Adrenal gland (tissue), 12 donors: ENCODE results near the gene VTCN1. TPM values are rescaled to one million over a fixed set of nuclear protein-coding genes. Genes with fewer than 3 reads are reported as not detected.

Experiments used
- DNase-seq, 7 donors: peaks; one replicate each; pipeline ENCODE4 v3.0.0-alpha.2; 2019 to 2020
- H3K27ac ChIP-seq, 5 donors: fragments of 200-600 bp; sonication (generic) in 4 of 5; 1 replicate in 3 of 5; 2 replicates in 2 of 5; pipeline versions ENCODE4 v1.5.1 to v1.8.0; 2016 to 2020; ENCODE audit warnings: mild to moderate bottlenecking in 1 of 5
- H3K27me3 ChIP-seq: fragments of 200-600 bp; 2 replicates; pipeline ENCODE4 v1.8.0; 2021
- H3K36me3 ChIP-seq, 2 donors: fragments of 200-600 bp; replicated peaks in 1 of 2; 1 replicate in 1 of 2; 2 replicates in 1 of 2; pipeline versions ENCODE4 v1.5.1 to v1.8.0; 2018 to 2022
- H3K4me1 ChIP-seq, 2 donors: fragments of 200-600 bp; replicated peaks in 1 of 2; 1 replicate in 1 of 2; 2 replicates in 1 of 2; pipeline versions ENCODE4 v1.5.1 to v1.8.0; 2018 to 2021
- H3K4me3 ChIP-seq, 4 donors: fragments of 200-600 bp; sonication (generic) in 3 of 4; one replicate each; pipeline ENCODE4 v1.5.1; 2016 to 2018
- H3K9me3 ChIP-seq, 3 donors: fragments of 200-600 bp; sonication (generic) in 1 of 3; replicated peaks in 1 of 3; 1 replicate in 2 of 3; 2 replicates in 1 of 3; pipeline versions ENCODE4 v1.5.1 to v1.8.0; 2016 to 2021
- POLR2A ChIP-seq, 2 donors: fragments of 450-650 bp; IDR thresholded peaks; one replicate each; pipeline ENCODE4 v1.6.1; 2017; ENCODE audit warnings: antibody characterized with exemption in 2 of 2, mild to moderate bottlenecking in 2 of 2, moderate library complexity in 1 of 2
- WGBS, 4 donors: extraction: QIAGEN DNeasy Blood & Tissue Kit in 2 of 4; methylation state at CpG; one replicate each; pipeline versions ENCODE4 v1.1.5 to v1.1.7; 2013 to 2017; 5-methylcytosine and 5-hydroxymethylcytosine counted together
- intact Hi-C, 2 donors: fragments of 100-400 bp; cut with DNase I; formaldehyde crosslinking; loops; one replicate each; pipeline versions ENCODE4 v1.14.1 to v1.15.0; 2022 to 2023
- polyA plus RNA-seq, 3 donors: library from polyadenylated mRNA; stranded (reverse); fragments of 200-250 nt in 2 of 3; fragments of 350-450 nt in 1 of 3; fragmentation: Illumina TruSeq in 1 of 3; extraction: RNeasy Lipid Tissue Mini Kit (QIAGEN cat#74804) in 1 of 3; gene quantifications; one replicate each; pipeline ENCODE4 v1.2.3, GENCODE V29; 2013 to 2014
- total RNA-seq, 9 donors: library from RNA; depleted of rRNA in 4 of 9; stranded (reverse); fragments of >200 nt in 4 of 9; fragments of 120-200 nt in 1 of 9; fragmentation: NEBNext Ultra II Directional in 1 of 9; extraction: Animal tissue kit (Norgen Biotek cat#: 25700) in 1 of 9; gene quantifications; one replicate each; pipeline versions ENCODE4 v1.1.0 to v1.2.4, GENCODE V29; 2013 to 2023
- TF ChIP-seq, protein P1 (sequence below), 6 experiments: fragments of 450-650 bp in 4 of 6; fragments of 200-600 bp in 2 of 6; sonication (generic) in 1 of 6; IDR thresholded peaks; 1 replicate in 5 of 6; 2 replicates in 1 of 6; pipeline versions ENCODE4 v1.5.1 to v1.8.0; 2016 to 2021; ENCODE audit warnings: antibody characterized with exemption in 6 of 6, mild to moderate bottlenecking in 2 of 6, moderate library complexity in 1 of 6
- donor health status: healthy with polysubstance abuse.
- donor health status: Bipolar disorder and iron deficiency.
- donor health status: DM: yes; HTN: yes; CAD: no.
- donor health status: DM: no; HTN: no; CAD: no.
- donor health status: DM: no; HTN: no; CAD: no.
- donor health status: DM: yes; HTN: yes; CAD: no.

Gene VTCN1
- total and polyA plus RNA-seq, 12 donors = 0.11 TPM; not detected in 11

DNA sequence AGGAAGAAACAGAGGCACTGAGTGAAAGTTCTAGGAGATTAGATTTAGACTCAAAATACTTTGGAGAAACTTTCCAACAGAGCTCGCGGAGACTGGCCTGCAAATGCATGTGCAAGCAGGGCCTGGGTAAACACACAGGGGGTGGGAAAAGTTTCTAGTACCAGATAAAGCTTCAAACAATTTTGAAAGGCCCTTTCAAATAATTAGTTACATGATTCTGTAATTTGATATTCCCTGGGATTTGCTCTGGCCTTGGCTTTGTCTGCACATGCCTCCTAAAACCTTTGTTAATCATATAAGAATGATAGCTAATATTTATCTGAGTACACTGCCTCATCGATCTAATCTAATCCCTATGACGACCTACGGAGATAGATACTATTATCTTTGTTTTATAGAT is 31.3 kb downstream of the VTCN1 start:
- H3K4me1 ChIP-seq = no peaks in the 10 kb centered on the region
- intact Hi-C loops = no loop called here
- H3K36me3 ChIP-seq = no peaks in the 10 kb centered on the region
- H3K9me3 ChIP-seq = no peaks in the 10 kb centered on the region
- no peaks in the 10 kb centered on the region for H3K27me3 ChIP-seq
- no peak overlapping the region for H3K27ac ChIP-seq
- TF ChIP-seq, protein P1, sequence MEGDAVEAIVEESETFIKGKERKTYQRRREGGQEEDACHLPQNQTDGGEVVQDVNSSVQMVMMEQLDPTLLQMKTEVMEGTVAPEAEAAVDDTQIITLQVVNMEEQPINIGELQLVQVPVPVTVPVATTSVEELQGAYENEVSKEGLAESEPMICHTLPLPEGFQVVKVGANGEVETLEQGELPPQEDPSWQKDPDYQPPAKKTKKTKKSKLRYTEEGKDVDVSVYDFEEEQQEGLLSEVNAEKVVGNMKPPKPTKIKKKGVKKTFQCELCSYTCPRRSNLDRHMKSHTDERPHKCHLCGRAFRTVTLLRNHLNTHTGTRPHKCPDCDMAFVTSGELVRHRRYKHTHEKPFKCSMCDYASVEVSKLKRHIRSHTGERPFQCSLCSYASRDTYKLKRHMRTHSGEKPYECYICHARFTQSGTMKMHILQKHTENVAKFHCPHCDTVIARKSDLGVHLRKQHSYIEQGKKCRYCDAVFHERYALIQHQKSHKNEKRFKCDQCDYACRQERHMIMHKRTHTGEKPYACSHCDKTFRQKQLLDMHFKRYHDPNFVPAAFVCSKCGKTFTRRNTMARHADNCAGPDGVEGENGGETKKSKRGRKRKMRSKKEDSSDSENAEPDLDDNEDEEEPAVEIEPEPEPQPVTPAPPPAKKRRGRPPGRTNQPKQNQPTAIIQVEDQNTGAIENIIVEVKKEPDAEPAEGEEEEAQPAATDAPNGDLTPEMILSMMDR (IDR thresholded peaks at IDR 0.05) = no peak
- no peak for TF ChIP-seq POLR2A (IDR thresholded peaks at IDR 0.05)
- no peak overlapping the region for H3K4me3 ChIP-seq
- no peak for DNase-seq
- 36 to 52% (median 45%) methylated on average over 5 of the region's 5 CpGs for WGBS, 4 donors

DNA sequence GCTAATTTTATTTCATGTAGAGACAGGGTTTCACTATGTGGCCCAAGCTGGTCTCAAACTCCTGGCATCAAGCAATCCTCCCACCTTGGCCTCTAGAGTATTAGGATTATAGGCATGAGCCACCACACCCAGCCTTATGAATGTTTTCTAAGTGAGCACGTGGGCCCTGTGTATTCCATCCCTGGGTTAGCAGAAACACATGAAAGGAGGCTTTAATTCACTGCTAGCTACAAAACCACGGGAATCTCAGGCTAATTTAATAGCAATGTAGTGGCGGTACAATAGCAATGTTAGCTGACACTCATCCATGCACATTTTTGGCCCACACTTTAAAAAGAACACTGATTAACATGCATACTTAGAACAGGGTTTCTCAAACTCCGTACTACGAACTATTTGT is 32.0 kb downstream of the VTCN1 start:
- no peaks in the 10 kb centered on the region for H3K36me3 ChIP-seq
- DNase-seq = no peak
- TF ChIP-seq, protein P1 (IDR thresholded peaks at IDR 0.05) = no peak
- no peak for TF ChIP-seq POLR2A (IDR thresholded peaks at IDR 0.05)
- intact Hi-C loops = no loop called here
- H3K4me1 ChIP-seq = no peaks in the 10 kb centered on the region
- WGBS, 4 donors = 90 to 96% (median 93%) methylated on average over 3 to 5 of the region's 5 CpGs
- H3K9me3 ChIP-seq = no peaks in the 10 kb centered on the region
- H3K27ac ChIP-seq = no peak overlapping the region
- no peak overlapping the region for H3K4me3 ChIP-seq
- H3K27me3 ChIP-seq = no peaks in the 10 kb centered on the region

- intact Hi-C loops = no loop called here
- Histone ChIP-seq H3K27me3 (no peaks in the 10 kb centered on the region), H3K27ac (no peak overlapping the region), H3K36me3 (no peaks in the 10 kb centered on the region), H3K4me1 (no peaks in the 10 kb centered on the region), H3K4me3 (no peak overlapping the region), H3K9me3 (no peaks in the 10 kb centered on the region)
- 54 to 67% (median 63%) methylated on average over 1 of the region's 1 CpG for WGBS, 4 donors
- DNase-seq = no peak
- TF ChIP-seq, protein P1 (IDR thresholded peaks at IDR 0.05) = no peak
- no peak for TF ChIP-seq POLR2A (IDR thresholded peaks at IDR 0.05)
Measured at GRCh38 chr1:117177376-117177775, 33.4 kb downstream of the VTCN1 start.

- intact Hi-C loops = no loop called here
Measured at GRCh38 chr1:117176579-117176978, 34.1 kb downstream of the VTCN1 start.

More at GRCh38 chr1:117176579-117176978, 34.1 kb downstream of the VTCN1 start:
- DNase-seq = no peak
- H3K36me3 ChIP-seq = no peaks in the 10 kb centered on the region
- no peaks in the 10 kb centered on the region for H3K27me3 ChIP-seq
- no peak overlapping the region for H3K4me3 ChIP-seq
- no peak for TF ChIP-seq POLR2A (IDR thresholded peaks at IDR 0.05)
- TF ChIP-seq, protein P1 (IDR thresholded peaks at IDR 0.05) = no peak
- no peak overlapping the region for H3K27ac ChIP-seq
- WGBS, 4 donors = 82 to 89% (median 85%) methylated on average over 6 of the region's 6 CpGs
- no peaks in the 10 kb centered on the region for H3K4me1 ChIP-seq
- H3K9me3 ChIP-seq = no peaks in the 10 kb centered on the region
